Fibroblast of skin of scalp (primary cell): ENCODE measurements around the gene MADCAM1. TPM values are rescaled to one million over a fixed set of nuclear protein-coding genes. Genes with fewer than 3 reads are reported as not detected.
"Not testable (repeated sequence)": the region's sequence is repeated elsewhere in the genome, so short reads cannot be mapped to it uniquely, and the experiment has no call there.

ENCODE experiments used
- DNase-seq: peaks from one replicate; pipeline ENCODE4 v3.0.0-alpha.2; 2013
- polyA plus RNA-seq, 2 experiments: library from polyadenylated mRNA; unstranded; fragments of 120-200 nt; gene quantifications; one replicate each; pipeline ENCODE4 v1.2.1, GENCODE V29; 2013; ENCODE audit not compliant: insufficient read length in 2 of 2

MADCAM1 gene
- polyA plus RNA-seq (2013, experiment 1 of 2; ENCODE audit: insufficient read length): 0.72 TPM
- 0.97 TPM for polyA plus RNA-seq (2013, experiment 2 of 2; ENCODE audit: insufficient read length)

- no peak for DNase-seq
These were observed at the start of gene MADCAM1 for GRCh38 chr19:496112-496665. Gene MADCAM1, plus strand, starts transcription at chr19:496486. Its CDS starts 14 bp downstream, at chr19:496500.

GRCh38 chr19:447064-447426 is 49.2 kb upstream of the MADCAM1 start:
- DNase-seq: no peak

- DNase-seq: no peak
These were observed 48.3 kb upstream of the MADCAM1 start for GRCh38 chr19:447816-448560.

- no peak for DNase-seq
These were observed 46.4 kb upstream of the MADCAM1 start for GRCh38 chr19:449916-450315.

GRCh38 chr19:450912-451481 is 45.3 kb upstream of the MADCAM1 start:
- not testable (repeated sequence) for DNase-seq

- DNase-seq: no peak
These were observed 43.5 kb upstream of the MADCAM1 start for GRCh38 chr19:452829-453228.

GRCh38 chr19:453606-454005 is 42.7 kb upstream of the MADCAM1 start:
- DNase-seq: no peak

GRCh38 chr19:455031-455705 is 41.1 kb upstream of the MADCAM1 start:
- no peak for DNase-seq

- no peak for DNase-seq
These were observed 40.3 kb upstream of the MADCAM1 start for GRCh38 chr19:455851-456546.

GRCh38 chr19:456547-457110 is 39.7 kb upstream of the MADCAM1 start:
- DNase-seq: no peak

GRCh38 chr19:457636-458035 is 38.6 kb upstream of the MADCAM1 start:
- no peak for DNase-seq

GRCh38 chr19:458091-459042 is 37.9 kb upstream of the MADCAM1 start:
- no peak for DNase-seq

GRCh38 chr19:459724-460511 is 36.4 kb upstream of the MADCAM1 start:
- DNase-seq: peak; percentile 14

- no peak for DNase-seq
These were observed 35.2 kb upstream of the MADCAM1 start, which contains the start of gene SHC2 for GRCh38 chr19:460877-461720. Gene SHC2, minus strand, starts transcription at chr19:461033. Its CDS starts 37 bp downstream, at chr19:460996.

GRCh38 chr19:461721-462551 is 34.4 kb upstream of the MADCAM1 start:
- DNase-seq: no peak

GRCh38 chr19:463483-464207 is 32.6 kb upstream of the MADCAM1 start:
- no peak for DNase-seq

GRCh38 chr19:464208-464545 is 32.1 kb upstream of the MADCAM1 start:
- DNase-seq: no peak
